ENCODE data around the gene NOX5. TPM values are rescaled to one million over a fixed set of nuclear protein-coding genes. Genes with fewer than 3 reads are reported as not detected.
"Not testable (repeated sequence)": the region's sequence is repeated elsewhere in the genome, so short reads cannot be mapped to it uniquely, and the experiment has no call there.

Gene NOX5
- not detected for polyA plus RNA-seq (2013, experiment 1 of 2)
- not detected for polyA plus RNA-seq (2013, experiment 2 of 2)

DNA sequence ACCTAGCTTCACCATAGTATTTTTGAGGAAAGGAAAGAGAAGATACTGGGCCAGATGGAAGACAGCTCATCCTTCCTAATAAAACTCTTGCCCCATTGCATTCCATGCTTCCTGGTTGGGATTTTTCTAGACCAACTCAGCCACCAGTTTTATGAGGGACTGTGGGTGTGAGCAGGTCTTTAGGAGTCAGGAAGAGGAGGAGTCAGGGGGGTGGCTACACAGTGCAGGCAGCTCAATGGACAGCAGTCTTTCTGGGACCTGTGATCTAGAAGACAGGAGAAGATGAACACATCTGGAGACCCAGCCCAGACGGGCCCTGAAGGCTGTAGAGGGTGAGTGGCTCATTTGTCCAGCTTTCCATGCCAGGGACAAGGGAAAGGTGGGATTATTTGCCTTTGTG is at the start of gene NOX5:
Gene NOX5 (plus strand): TSS at position 242 of the 400 bp plus-strand sequence. CDS start 41 bp downstream, at position 283.
- H3K9ac ChIP-seq (ENCODE audit: low read depth, low read length): no peak within 1 kb of the TSS
- no peaks in the 10 kb centered on the region for H3K9me3 ChIP-seq (ENCODE audit: insufficient read depth, low read depth, low read length)
- H3K27ac ChIP-seq (ENCODE audit: low read depth, low read length): no peak within 1 kb of the TSS
- H3K36me3 ChIP-seq (ENCODE audit: insufficient read depth, low read length): no peaks in the 10 kb centered on the region
- H3K4me3 ChIP-seq (ENCODE audit: low read length): no peak within 1 kb of the TSS
- H3K27me3 ChIP-seq (ENCODE audit: insufficient read depth, low read length): no peaks in the 10 kb centered on the region
- 89% methylated on average over 1 of the region's 1 CpG for WGBS
- no peaks in the 10 kb centered on the region for H3K4me1 ChIP-seq (ENCODE audit: insufficient read depth, low read length)

- Histone ChIP-seq H3K36me3 (ENCODE audit: insufficient read depth, low read length) (no peaks in the 10 kb centered on the region), H3K9me3 (ENCODE audit: insufficient read depth, low read depth, low read length) (peaks cover 46% of the 10 kb centered on the region), H3K9ac (ENCODE audit: low read depth, low read length) (no peak overlapping the region), H3K27me3 (ENCODE audit: insufficient read depth, low read length) (no peaks in the 10 kb centered on the region), H3K4me3 (ENCODE audit: low read length) (no peak overlapping the region), H3K27ac (ENCODE audit: low read depth, low read length) (no peak overlapping the region), H3K4me1 (ENCODE audit: insufficient read depth, low read length) (no peaks in the 10 kb centered on the region)
- WGBS: 92% methylated on average over 5 of the region's 5 CpGs
Observed at GRCh38 chr15:68966996-68967395, 47.5 kb upstream of the NOX5 start.

DNA sequence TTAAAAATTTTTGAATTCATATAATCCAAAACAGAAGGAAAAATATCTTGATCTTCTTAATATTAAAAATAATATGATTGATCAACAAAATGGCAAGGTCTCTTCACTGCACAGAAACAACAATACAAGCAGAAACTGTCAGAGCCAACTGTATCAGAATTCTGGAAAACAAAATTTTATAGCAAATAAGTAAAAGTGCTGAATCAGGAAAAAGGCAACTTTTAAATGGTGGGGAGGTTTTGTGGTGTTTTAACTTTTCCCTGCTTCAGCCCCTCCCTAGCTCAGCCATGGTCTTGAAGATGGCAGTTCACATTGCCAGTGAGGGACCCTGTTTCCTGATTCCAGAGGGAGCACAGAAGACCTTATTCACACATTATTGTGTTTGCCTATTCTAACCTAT is 46.5 kb upstream of the NOX5 start:
- H3K9me3 ChIP-seq (ENCODE audit: insufficient read depth, low read depth, low read length): peaks cover 46% of the 10 kb centered on the region
- no peak overlapping the region for H3K9ac ChIP-seq (ENCODE audit: low read depth, low read length)
- no peak overlapping the region for H3K27ac ChIP-seq (ENCODE audit: low read depth, low read length)
- no peak overlapping the region for H3K4me3 ChIP-seq (ENCODE audit: low read length)
- H3K4me1 ChIP-seq (ENCODE audit: insufficient read depth, low read length): no peaks in the 10 kb centered on the region
- no peaks in the 10 kb centered on the region for H3K27me3 ChIP-seq (ENCODE audit: insufficient read depth, low read length)
- no peaks in the 10 kb centered on the region for H3K36me3 ChIP-seq (ENCODE audit: insufficient read depth, low read length)

DNA sequence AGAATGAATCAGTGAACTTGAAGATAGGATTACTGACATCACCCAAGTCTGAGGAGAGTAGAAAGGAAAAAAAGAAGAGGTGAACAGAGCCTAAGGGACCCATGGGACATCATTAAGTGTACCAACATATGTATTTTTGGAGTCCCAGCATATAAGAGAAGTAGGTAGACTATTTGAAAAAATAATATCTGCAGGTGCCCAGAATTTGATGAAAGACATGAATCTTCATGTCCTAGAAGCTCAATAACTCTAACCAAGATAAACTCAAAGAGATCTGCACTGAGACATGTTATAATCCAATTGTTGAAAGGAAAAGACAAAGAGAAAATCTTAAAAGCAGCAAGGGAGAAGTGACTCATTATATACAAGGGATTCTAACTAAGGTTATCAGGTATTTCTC is 45.2 kb upstream of the NOX5 start:
- H3K9ac ChIP-seq (ENCODE audit: low read depth, low read length): no peak overlapping the region
- no peaks in the 10 kb centered on the region for H3K36me3 ChIP-seq (ENCODE audit: insufficient read depth, low read length)
- no peak overlapping the region for H3K27ac ChIP-seq (ENCODE audit: low read depth, low read length)
- no peak overlapping the region for H3K4me3 ChIP-seq (ENCODE audit: low read length)
- peaks cover 46% of the 10 kb centered on the region for H3K9me3 ChIP-seq (ENCODE audit: insufficient read depth, low read depth, low read length)
- no peaks in the 10 kb centered on the region for H3K4me1 ChIP-seq (ENCODE audit: insufficient read depth, low read length)
- H3K27me3 ChIP-seq (ENCODE audit: insufficient read depth, low read length): no peaks in the 10 kb centered on the region

- Histone ChIP-seq H3K4me1 (ENCODE audit: insufficient read depth, low read length) (no peaks in the 10 kb centered on the region), H3K36me3 (ENCODE audit: insufficient read depth, low read length) (no peaks in the 10 kb centered on the region), H3K9ac (ENCODE audit: low read depth, low read length) (no peak overlapping the region), H3K27ac (ENCODE audit: low read depth, low read length) (no peak overlapping the region), H3K9me3 (ENCODE audit: insufficient read depth, low read depth, low read length) (peaks cover 36% of the 10 kb centered on the region), H3K4me3 (ENCODE audit: low read length) (no peak overlapping the region), H3K27me3 (ENCODE audit: insufficient read depth, low read length) (no peaks in the 10 kb centered on the region)
- 87% methylated on average over 4 of the region's 4 CpGs for WGBS
Observed at GRCh38 chr15:68972201-68973065, 42.1 kb upstream of the NOX5 start.

DNA sequence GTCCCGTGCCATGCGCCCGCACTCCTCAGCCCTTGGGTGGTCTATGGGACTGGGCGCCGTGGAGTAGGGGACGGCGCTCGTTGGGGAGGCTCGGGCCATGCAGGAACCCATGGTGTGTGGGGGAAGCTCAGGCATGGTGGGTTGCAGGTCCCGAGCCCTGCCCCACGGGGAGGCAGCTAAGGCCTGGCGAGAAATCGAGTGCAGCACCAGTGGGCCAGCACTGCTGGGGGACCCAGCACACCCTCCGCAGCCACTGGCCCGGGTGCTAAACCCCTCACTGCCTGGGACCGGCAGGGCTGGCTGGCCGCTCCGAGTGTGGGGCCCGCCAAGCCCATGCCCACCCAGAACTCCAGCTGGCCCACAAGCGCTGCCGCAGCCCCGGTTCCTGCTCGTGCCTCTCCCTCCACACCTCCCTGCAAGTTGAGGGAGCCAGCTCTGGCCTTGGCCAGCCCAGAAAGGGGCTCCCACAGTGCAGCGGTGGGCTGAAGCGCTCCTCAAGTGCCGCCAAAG is 38.8 kb upstream of the NOX5 start:
- H3K27me3 ChIP-seq (ENCODE audit: insufficient read depth, low read length); H3K4me1 ChIP-seq (ENCODE audit: insufficient read depth, low read length); H3K4me3 ChIP-seq (ENCODE audit: low read length); H3K27ac ChIP-seq (ENCODE audit: low read depth, low read length); H3K36me3 ChIP-seq (ENCODE audit: insufficient read depth, low read length); H3K9ac ChIP-seq (ENCODE audit: low read depth, low read length): not testable (repeated sequence)
- H3K9me3 ChIP-seq (ENCODE audit: insufficient read depth, low read depth, low read length): peaks cover 17% of the 10 kb centered on the region
- 97% methylated on average over 26 of the region's 26 CpGs for WGBS

- not testable (repeated sequence) for H3K36me3 ChIP-seq (ENCODE audit: insufficient read depth, low read length); H3K4me1 ChIP-seq (ENCODE audit: insufficient read depth, low read length); H3K9ac ChIP-seq (ENCODE audit: low read depth, low read length); H3K27ac ChIP-seq (ENCODE audit: low read depth, low read length); H3K4me3 ChIP-seq (ENCODE audit: low read length); H3K27me3 ChIP-seq (ENCODE audit: insufficient read depth, low read length)
- H3K9me3 ChIP-seq (ENCODE audit: insufficient read depth, low read depth, low read length): peaks cover 22% of the 10 kb centered on the region
- WGBS: 93% methylated on average over 10 of the region's 10 CpGs
Observed at GRCh38 chr15:68977426-68977825, 37.1 kb upstream of the NOX5 start.

DNA sequence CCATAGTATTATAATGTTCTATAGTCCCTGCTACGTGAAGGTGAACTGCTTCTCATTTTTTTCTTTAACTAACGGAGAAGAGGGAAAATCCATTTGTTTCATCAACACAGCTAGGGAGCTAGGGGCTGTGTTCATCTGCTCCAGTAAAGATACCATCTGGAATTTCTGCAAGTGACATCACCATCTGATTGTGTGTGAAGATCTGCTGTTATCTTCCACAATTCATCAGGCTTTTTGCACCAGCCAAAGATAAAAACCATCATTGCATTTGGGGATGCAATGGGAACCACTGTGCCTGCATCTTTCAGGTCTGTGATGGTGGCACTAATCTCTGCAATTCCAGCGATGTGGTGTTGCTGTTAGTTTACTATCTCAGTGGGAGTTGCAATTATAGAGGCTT is 35.5 kb upstream of the NOX5 start:
- Histone ChIP-seq H3K9me3 (ENCODE audit: insufficient read depth, low read depth, low read length) (peaks cover 22% of the 10 kb centered on the region), H3K27me3 (ENCODE audit: insufficient read depth, low read length) (no peaks in the 10 kb centered on the region), H3K36me3 (ENCODE audit: insufficient read depth, low read length) (no peaks in the 10 kb centered on the region), H3K9ac (ENCODE audit: low read depth, low read length) (no peak overlapping the region), H3K27ac (ENCODE audit: low read depth, low read length) (no peak overlapping the region), H3K4me1 (ENCODE audit: insufficient read depth, low read length) (no peaks in the 10 kb centered on the region), H3K4me3 (ENCODE audit: low read length) (no peak overlapping the region)
- WGBS: 93% methylated on average over 3 of the region's 3 CpGs

DNA sequence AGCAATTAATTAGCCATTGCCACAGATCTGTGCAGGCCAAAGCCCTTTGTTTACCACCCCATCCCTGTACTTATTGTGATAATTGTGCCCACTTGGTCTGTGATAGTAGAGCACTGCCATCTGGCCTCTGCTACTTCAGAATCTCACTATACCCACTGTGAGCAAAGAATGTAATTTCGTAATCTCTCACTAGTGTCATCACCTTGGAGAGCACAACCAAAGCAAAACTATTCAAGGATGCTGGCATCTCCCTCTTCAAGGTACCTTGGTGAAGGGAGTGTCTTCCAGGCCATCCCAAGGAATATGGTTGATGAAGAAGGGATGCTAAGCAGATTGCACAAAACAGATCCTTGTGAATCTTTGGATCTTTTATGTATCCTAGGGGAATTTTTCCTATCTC is 34.7 kb upstream of the NOX5 start:
- no peak overlapping the region for H3K4me3 ChIP-seq (ENCODE audit: low read length)
- no peaks in the 10 kb centered on the region for H3K36me3 ChIP-seq (ENCODE audit: insufficient read depth, low read length)
- H3K27ac ChIP-seq (ENCODE audit: low read depth, low read length): no peak overlapping the region
- H3K4me1 ChIP-seq (ENCODE audit: insufficient read depth, low read length): no peaks in the 10 kb centered on the region
- peaks cover 22% of the 10 kb centered on the region for H3K9me3 ChIP-seq (ENCODE audit: insufficient read depth, low read depth, low read length)
- H3K27me3 ChIP-seq (ENCODE audit: insufficient read depth, low read length): no peaks in the 10 kb centered on the region
- WGBS: 76% methylated on average over 1 of the region's 1 CpG
- no peak overlapping the region for H3K9ac ChIP-seq (ENCODE audit: low read depth, low read length)

DNA sequence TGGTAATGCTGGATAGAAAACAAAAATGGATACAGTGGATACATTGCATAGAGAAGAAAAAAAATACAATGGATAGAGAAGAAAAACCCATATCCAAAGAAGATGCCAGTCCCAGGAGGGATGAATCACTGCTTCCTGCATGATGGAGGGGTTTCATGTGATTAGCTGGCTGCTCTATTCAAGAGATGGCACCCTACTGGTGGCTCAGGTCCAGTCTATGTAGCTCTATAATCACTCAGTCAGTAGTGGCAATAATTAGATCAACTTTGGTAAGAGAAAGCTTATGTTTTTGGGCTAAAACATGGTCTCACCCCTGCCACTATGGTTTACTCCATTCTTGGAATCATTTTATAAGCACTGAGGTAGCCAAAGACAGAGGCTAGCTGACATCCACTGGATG is 33.7 kb upstream of the NOX5 start:
- Histone ChIP-seq H3K27me3 (ENCODE audit: insufficient read depth, low read length) (no peaks in the 10 kb centered on the region), H3K36me3 (ENCODE audit: insufficient read depth, low read length) (no peaks in the 10 kb centered on the region), H3K9me3 (ENCODE audit: insufficient read depth, low read depth, low read length) (peaks cover 22% of the 10 kb centered on the region), H3K27ac (ENCODE audit: low read depth, low read length) (no peak overlapping the region), H3K4me3 (ENCODE audit: low read length) (no peak overlapping the region), H3K9ac (ENCODE audit: low read depth, low read length) (no peak overlapping the region), H3K4me1 (ENCODE audit: insufficient read depth, low read length) (no peaks in the 10 kb centered on the region)

- Histone ChIP-seq H3K27ac (ENCODE audit: low read depth, low read length) (no peak overlapping the region), H3K9me3 (ENCODE audit: insufficient read depth, low read depth, low read length) (peaks cover 12% of the 10 kb centered on the region; the same call in 1 of the 2 replicates), H3K36me3 (ENCODE audit: insufficient read depth, low read length) (no peaks in the 10 kb centered on the region), H3K4me1 (ENCODE audit: insufficient read depth, low read length) (no peaks in the 10 kb centered on the region), H3K4me3 (ENCODE audit: low read length) (no peak overlapping the region), H3K9ac (ENCODE audit: low read depth, low read length) (no peak overlapping the region), H3K27me3 (ENCODE audit: insufficient read depth, low read length) (no peaks in the 10 kb centered on the region)
- 100% methylated on average over 4 of the region's 4 CpGs for WGBS
Observed at GRCh38 chr15:68981941-68982340, 32.6 kb upstream of the NOX5 start.

Measured in HUES64 (cell line).